GM18861 (cell line): Measurements from ENCODE around the gene SFN.
"Not testable (repeated sequence)": the region's sequence is repeated elsewhere in the genome, so short reads cannot be mapped to it uniquely, and the experiment has no call there.

Experiments used
- ATAC-seq: cut with Tn5 transposase; IDR thresholded peaks from one replicate; pipeline ENCODE4 v1.9.1; 2021; ENCODE audit not compliant: unreplicated experiment

SFN gene

DNA sequence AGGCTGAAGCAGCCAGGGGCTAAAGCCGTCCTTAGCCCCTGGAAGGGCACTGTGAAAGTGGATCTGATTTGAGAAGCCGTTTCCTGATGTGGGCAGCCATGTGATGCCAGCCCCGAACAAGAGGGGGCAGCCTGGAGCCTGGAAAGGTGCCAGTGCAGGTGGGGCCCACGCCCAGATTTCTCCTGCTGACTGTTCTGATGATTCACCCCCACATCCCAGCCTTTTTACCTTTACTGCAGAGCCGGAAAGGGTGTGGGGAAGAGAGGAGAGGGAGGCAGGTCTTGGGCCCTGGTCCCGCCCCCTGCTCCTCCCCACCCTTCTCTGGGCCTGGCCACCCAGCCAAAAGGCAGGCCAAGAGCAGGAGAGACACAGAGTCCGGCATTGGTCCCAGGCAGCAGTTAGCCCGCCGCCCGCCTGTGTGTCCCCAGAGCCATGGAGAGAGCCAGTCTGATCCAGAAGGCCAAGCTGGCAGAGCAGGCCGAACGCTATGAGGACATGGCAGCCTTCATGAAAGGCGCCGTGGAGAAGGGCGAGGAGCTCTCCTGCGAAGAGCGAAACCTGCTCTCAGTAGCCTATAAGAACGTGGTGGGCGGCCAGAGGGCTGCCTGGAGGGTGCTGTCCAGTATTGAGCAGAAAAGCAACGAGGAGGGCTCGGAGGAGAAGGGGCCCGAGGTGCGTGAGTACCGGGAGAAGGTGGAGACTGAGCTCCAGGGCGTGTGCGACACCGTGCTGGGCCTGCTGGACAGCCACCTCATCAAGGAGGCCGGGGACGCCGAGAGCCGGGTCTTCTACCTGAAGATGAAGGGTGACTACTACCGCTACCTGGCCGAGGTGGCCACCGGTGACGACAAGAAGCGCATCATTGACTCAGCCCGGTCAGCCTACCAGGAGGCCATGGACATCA, at the start of gene SFN:
SFN (plus strand) TSS at position 369 of the 904 bp plus-strand sequence; CDS start at position 433, 64 bp downstream.
- no peak for ATAC-seq

DNA sequence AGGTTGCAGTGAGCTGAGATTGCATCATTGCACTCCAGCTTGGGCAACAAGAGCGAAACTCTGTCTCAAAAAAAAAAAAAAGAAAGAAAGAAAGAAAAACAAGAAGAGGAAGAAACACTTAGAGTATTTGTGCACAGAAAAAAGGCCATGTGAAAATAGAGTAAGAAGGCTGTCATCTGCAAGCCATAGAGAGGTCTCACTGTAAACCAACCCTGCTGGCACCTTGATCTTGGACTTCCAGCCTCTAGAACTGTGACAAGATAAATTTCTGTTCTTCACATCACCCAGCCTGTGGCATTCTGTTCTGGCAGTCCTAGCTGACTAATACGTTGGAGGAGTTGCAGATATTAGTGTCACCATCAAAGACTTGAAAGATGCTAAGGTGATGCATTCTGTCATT, 48.6 kb upstream of the SFN start:
- ATAC-seq, result no peak

DNA sequence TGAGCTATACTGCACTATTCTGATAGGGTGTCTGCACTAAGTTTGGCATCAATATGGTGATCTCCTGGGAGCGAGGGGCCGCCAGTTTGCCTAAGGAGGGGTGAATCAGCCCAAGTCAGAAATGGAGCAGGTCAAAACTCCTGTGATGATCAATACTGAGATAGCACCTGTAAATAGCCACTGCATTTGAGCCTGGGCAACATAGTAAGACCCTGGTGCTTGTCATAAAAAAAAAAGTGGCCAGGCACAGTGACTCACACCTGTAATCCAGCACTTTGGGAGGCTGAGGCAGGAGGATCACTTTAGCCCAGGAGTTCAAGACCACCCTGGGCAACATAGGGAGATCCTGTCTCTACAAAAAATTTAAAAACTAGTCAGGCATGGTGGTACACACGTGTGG, 48.1 kb upstream of the SFN start:
- no peak for ATAC-seq

DNA sequence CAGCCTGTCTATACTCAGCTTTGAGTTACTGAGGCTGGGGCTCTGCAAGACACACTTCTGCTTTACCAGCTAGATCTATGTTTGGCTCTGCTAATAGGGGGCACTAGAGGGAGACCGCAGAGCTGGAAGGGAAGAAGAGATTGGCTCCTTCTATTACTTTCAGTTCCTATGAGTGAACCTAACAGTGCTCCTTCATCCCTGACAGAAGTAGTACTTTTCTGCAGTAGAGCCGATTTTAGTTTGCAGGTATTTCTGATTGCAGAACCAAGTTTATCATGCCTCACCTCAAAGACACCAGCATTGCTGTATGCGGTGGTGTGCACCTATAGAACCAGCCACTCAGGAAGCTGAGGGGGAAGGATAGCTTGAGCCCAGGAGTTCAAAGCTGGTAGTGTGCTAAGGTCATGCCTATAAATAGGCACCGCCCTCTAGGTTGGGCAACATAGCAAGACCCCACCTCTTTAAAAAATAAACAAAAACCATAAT, 42.1 kb upstream of the SFN start:
- ATAC-seq, result peak; percentile 87

DNA sequence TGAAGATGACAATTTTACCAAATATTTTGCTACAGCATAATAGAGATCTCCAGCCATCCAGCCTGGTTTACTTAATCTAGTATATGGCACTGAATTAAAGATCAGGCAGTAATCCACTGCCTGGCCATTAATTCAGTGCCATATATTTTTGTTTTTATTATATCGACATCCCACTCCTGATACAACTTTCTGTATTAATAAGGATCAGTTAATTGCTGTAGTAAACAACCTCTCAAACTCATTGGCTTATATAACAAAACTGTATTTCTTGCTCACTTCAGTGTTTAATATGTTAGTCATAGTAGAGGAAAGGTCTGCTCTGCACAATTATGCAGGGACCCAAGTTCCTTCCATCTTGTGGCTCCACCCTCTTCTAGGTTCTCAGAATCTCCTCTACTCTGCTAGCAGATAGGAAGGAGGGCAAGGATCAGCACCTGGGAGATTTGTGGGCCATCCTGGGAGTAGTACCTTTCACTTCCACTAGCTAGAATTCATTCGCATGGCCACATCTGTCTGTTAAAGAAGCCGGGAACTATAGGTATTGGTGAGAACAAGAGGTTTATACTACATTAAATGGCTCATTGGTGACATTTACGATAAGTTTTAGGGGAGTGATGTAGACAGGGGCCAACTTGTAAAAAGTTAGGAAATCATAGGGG, 40.1 kb upstream of the SFN start:
- no peak for ATAC-seq

DNA sequence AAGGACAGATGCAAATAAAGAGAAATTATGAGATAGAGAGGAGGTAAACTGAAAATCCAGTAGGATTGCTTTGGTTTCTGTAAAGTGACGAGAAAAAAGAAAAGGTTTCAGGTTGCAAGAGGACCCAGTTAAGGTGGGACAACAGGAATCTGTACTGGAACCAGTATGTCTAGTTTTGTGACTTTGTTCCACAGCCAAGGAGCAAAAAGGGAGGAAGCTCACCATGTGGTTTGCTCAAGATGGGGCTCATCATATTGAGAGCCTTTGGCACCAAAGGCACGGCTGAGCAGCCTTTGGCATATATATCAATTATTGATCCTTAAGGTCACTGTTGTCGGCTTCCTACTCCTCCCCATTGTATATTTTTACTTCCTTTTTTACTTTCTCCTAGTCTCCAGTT, 38.2 kb upstream of the SFN start:
- no peak for ATAC-seq

DNA sequence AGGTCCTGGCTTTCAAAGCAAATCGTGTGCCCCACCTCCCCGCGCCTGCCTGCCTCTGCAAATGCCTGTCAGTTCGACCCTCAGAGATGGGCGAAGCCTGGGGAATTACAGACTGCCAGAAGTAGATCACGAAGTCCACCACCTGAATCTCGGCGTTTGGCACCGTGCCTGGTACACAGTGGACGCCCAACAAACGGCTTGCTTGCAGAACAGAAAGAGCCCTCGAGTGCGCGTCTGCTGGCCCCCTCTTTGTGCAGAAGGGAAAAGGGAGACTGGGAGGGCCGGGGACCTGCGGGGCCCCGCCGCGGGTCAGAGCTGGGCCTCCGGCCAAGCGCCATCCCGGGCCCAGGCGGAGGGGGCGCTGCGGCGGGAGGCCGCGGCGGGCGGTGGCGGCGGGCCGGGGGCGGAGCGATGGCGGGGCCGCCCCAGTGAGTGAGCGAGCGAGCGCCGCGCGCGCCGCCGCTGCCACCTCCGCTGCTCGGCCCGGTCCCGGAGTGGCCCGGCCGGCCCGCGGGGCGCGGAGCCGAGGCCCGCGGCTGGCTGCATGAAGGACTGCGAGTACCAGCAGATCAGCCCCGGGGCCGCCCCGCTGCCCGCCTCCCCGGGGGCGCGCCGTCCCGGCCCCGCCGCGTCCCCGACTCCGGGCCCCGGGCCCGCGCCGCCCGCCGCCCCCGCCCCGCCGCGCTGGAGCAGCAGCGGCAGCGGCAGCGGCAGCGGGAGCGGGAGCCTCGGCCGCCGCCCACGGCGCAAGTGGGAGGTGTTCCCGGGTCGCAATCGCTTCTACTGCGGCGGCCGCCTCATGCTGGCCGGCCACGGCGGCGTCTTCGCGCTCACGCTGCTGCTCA, 36.5 kb upstream of the SFN start, which contains the start of gene ZDHHC18:
ZDHHC18 (plus strand) TSS at position 428 of the 845 bp plus-strand sequence; CDS start at position 545, 117 bp downstream.
- peak; percentile 55 for ATAC-seq

DNA sequence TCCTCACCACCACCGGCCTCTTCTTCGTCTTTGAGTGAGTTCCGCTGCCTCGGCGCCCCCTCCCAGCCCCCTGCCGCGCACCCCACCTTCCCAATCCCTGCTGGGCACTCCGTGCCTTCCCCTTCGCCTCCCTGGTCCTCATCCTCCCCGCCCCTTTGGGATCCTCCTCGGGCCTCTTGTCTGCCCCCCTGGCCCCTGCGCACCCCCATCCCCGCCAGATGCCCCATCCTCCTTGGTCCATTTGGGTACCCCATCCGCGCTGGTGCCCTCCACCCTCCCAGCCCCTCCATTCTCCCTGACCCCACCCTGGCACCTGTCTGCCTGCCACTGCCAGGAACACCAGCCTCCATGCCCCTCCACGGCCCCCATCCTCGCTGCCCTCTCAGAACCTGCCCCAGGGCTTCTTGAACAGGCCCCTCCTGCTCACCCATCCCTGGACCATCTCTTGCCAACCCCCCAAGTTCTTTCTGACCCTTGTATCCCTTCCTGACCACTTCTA, 35.8 kb upstream of the SFN start:
- no peak for ATAC-seq

DNA sequence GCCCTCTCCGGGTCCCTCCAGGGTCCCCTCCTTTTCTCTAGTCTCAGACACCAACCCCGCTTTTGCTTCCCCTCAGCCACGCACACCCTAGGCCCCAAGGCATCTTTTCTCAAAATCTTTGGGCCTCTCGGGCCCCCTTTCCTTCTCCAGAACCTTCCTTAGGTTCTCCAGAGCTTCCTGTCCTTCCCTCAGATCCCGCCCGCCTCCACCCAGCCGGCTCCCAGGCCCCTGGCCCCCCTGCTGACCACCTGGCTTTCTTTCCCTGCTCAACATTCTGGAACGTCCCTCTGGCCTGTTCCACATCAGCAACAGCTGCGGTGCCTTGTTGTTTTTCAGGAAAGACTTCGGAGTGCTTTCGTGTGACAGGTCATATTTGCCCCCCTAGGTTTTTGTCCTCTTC, 35.3 kb upstream of the SFN start:
- no peak for ATAC-seq

DNA sequence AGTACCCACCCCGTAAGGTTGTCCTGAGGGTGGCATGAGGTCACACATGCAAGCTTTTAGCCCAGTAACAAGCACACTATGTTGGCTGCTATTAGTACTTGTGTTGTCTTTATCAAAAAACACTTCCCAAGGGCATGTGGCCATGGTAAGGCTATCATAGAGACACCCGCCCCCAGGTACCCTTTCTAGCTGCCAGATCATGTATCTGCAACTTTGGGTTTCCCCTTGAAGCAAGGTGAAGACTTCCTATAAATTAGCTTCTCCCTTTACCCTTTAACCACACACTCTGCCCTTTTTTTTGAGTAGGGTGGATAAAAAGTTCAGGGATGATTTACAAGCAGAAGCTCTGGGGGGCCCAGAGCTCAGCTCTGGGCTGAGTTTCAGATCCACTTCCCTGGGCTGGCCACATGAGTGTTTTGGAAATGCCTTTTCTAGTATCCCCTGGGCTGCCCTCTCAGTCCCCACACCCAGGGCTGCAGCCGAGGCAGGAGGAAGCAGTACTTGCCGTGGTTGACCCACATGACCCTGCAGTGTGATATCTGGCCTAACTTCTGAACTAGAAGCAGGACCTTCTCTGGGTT, 34.4 kb upstream of the SFN start:
- no peak for ATAC-seq

DNA sequence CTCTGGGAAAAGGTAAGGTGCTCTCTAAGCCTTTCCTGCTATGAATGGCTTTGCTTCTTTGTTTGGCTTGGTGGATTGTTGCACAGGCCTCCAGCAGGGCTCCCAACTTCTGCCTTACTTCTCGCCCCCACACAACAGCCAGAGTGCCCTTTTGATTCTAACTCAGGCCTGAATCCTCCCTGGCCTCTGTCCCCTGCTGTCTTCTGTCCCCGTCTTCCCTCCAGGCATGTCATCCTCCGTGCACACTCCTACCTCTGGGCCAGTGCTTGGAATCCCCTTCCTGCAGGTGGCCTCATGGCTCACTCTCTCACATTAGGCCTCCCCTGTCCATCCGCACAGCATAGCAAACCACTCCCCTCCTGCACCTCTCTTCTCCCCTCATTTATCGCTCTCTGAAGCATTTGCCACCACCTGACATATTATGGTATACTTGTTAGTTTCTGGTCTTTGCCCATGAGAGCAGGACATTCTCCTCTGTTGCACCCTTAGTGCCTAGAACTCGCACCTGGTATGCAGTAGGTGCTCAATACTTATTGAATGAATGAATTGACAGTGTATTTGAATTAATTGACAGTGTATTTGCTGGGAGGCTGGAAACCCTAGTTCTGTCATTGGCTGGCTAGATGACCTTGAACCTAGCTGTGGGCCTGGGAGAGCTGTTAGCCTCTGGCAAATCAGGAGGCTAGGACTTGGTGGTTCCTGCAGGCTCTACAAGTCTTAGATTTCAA, 33.6 kb upstream of the SFN start:
- ATAC-seq, result no peak

DNA sequence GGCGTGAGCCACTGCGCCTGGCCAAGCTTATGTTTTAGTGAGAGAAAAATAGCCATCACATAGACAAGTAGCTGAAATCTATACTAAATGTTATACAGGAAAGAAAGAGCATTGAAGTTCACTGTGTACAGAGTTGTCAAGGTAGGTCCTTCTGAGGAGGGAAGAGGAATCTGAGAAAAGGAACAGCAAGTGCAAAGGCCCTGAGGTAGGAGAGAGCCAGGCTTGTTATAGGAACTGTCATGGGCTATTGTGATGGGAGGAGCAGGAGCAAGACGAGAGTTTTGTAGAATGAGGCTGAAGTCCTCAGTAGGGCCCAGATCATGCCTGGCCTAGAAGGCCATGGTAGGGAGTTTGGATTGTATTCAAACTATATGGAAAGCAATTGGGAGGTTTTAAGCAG, 31.9 kb upstream of the SFN start:
- ATAC-seq, result no peak

DNA sequence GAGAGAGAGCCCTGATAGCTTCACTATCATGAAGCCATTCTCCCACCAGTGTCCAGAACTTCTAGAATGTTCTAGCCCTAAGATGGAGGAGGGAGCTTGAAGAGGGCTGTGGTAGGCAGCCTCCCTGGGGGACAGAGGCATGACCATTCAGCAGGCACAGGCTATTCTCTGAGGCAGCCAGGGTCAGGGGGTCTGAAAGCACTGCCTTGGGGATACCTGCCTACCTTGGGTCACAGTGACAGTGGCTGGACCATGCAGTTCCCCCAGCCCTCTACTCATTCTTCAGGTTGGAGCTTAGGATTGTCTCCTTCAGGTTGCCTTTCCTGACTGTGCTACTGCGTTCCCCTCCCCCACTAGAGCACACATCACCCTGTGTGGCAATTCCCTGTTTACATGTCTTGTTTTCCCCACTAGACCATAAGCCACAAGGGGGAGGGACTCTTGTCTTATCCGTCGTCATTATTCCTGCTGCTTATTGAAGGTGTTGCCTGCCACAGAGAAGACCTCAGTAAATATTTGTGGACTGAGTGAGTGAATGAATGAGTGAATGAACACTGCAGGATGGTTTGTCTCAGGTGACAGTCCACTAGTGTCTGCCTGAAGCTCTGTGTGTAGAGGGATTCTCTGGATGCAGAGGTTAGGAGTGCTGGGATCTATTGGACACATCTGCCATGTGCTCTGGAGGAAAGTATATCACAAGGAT, 31.3 kb upstream of the SFN start:
- ATAC-seq, result no peak

DNA sequence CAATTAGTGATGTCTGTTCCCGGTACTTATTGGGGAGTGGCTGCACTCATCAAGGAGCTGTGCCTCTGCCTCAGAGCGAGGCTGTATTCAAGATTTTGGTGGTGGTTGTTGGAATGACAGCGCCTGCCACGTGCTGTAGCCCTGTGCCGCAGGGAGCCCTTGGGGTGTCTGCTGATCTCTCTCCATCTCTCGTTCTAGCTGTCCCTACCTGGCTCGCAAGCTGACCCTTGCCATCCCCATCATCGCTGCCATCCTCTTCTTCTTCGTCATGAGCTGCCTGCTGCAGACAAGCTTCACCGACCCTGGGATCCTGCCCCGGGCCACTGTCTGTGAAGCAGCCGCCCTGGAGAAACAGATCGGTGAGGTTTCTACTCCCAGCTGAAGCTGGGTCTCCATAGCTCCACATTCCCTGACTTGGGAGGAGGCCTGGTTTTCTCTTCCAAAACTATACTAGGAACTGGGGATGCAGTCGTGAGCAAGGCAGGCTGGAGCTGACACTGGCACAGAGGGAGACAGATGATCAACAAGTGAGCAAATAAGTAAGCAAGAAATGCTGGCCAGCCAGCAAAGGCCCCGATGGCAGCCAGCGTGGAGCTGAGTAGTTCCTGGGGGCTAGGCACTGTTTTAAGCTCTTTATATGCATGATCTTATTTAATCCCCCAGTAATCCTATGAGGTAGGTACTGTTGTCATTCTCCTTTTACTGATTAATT, 30.5 kb upstream of the SFN start:
- ATAC-seq, result no peak

DNA sequence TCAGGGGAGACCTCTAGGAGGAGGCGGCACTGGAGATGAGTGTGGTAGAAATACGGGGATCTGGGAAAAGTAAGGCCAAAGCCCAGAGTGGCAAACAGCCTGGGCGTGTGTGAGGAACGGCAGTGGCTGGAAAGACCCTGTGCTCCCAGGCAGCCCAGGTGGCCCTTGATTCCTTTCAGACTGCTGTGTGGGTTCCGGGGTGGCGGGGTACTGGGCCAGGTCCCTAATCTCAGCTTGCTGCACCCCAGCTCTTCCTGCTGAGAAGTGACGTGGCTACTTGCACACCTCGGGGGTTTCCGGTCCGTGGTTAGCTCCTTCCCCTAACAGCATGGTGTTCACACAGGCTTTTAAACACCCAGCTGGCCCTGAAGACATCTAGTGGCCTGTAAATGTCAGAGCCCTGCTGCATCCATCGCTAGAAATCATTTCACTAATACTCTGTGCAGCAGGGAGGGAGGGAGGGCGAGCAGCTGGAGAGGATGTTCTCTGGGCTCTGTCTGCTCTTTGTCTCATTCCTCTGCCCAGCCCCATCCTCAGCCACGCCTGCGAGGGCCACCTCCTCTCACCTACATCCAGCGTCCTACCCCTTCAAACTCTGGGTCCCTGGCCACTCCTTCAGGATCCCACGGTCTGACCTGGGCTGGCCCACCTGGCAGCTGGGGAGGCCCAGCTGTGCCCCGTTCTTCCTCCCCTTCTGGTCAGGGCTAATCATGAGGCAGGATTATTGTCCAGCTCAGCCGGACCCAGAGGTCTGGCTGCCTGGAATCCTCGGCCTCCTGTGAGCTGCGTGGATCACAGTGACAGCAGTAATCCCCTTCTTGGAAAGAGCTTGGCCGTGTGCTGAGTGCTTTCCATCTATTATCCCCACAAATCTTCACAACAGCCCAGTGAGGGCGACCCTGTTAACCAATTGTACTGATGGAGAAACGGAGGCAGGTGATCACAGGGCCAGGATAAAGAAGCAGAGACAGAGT, 29.2 kb upstream of the SFN start:
- peak; percentile 72 for ATAC-seq

DNA sequence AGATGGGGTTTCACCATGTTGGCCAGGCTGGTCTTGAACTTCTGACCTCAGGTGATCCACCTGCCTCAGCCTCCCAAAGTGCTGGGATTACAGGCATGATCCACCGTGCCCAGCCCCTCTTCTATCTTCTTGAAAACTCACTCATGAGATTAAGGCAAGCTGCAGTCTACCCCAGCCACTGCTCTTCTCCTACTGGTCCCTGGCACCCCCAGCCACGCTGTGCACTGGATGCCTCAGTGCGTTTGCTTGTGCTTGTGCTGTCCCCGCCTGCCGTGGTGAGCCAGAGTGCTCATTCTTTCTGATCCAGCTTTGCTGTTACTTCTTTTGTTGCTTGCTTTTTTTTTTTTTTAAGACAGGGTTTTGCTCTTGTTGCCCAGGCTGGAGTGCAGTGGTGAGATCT, 25.3 kb upstream of the SFN start:
- ATAC-seq, result not testable (repeated sequence)

DNA sequence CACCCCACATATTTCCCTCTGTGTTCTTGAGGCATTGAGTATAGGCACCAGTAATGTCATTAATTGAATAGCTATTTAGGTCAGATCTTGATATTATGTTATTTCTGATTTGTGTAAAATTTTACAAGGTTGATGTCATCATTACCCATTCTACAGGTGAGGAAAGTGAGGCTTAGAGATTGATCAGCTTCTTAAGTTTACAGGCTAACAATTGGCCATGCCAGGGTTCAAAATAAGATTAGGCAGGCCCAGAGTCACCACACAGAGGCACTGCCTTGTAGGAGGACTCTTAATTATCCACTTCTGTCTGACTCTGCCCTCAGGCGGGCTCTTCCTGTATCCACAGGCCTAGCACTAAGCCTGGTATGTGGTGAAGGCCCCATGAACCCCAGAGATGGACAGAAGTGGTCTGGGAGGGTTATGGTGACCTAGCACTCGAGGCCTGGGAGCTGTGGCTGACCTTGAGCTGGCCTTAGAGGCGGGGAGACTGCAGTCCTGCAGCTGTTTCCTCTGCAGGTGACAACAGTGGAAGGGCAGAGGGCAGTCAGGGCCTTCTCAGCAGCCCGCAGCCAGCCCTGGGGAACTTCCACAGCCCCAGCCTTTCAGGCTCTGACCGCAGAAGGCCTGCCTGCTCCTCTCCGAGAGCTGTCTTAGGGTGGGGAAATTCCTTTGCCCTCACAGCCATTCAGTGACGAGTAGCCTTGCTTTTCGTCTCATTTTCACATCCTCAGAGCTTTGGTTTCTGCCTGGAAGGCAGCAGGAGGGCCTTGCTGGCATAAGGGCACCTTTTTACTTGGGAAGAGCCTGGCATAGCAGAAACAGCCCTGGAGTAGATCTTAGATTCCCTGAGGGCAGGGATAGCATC, 24.2 kb upstream of the SFN start:
- peak; percentile 84 for ATAC-seq
